Stimulated activated CD8-positive, alpha-beta memory T cell treated with anti-CD3 and anti-CD28 coated beads, Interleukin-12 subunit alpha, Interleukin-12 subunit beta, amount 100 ng/mL, for 24 hours (primary cell): Measurements from ENCODE around the gene SHBG.

Experiments used
- DNase-seq: peaks from one replicate; pipeline ENCODE4 v3.0.0-alpha.2; 2020; ENCODE audit errors: extremely low read depth

The SHBG gene

DNA sequence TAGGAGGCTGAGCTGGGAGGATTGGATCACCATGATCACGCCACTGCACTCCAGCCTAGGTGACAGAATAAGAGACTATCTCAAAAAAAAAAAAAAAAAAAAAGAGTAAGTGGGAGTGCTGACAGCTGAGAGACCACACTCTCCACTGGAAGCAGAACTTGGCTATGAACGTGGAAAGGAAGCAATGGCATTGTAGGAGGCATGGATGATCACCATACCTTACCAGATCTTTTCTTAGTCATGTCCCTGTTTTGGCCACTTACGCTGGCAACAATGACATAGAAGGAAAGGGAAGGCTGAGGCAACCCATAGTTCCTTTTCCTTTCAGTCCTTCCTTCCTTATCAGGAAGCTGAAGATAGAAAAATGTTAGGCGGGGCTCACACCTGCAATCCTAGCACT lies 17.1 kb downstream of the SHBG start:
- DNase-seq: no peak

DNA sequence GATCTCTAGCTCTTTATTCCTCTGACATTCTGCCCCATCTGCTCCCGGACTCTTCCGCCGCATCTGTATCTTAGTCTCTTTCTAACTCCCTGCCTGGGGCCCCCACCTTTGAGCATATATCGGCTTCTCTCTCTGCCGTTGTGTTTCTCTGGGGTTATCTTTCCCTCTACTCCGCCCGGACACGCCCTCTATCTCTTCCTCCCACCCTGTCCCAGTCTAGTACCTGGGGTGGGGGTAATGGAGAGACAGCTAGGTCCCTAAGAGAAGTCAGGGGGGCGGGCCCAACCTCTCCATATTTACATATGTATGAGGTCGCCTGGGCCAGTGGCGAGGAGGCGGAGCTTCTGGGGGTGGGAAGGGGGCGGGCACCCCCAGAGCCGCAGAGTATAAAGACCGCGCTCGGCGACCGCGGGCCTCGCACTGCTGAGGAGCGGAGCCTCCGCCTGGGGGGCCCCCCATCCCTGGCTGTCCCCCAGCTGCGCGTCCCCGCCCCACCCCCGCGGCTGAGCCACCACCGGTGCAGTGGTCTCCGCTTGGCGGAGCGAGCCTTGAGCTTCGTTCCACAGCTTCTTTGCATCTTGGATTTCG lies 20.7 kb downstream of the SHBG start, which contains the start of gene ATP1B2:
Gene ATP1B2, plus strand, starts transcription at position 418 of the 588 bp plus-strand sequence. CDS start 593 bp downstream, outside the sequence.
- peak; percentile 39 for DNase-seq

DNA sequence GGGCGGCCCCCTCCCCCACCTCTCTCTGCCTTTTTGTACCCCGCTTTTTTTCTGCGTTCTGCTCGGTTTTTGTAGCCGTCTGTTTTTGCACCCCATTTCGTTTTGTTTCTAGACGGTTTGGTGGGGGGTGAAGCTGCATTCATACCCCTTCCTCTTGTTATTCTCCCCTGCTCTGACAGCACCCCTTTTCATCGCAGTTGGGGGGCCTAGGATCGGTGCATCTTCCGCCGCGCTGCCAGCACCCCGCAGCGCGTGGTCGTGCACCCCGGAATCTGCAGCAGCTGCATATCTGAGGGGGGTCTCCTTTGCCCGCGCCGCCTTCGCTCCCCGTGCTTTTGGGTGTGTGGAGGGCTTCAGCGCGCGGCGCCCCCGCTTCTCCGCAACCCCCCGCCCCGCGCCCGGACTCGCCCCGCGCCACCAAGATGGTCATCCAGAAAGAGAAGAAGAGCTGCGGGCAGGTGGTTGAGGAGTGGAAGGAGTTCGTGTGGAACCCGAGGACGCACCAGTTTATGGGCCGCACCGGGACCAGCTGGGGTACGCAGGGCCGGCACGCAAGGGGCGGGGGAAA lies 21.2 kb downstream of the SHBG start:
- no peak for DNase-seq

DNA sequence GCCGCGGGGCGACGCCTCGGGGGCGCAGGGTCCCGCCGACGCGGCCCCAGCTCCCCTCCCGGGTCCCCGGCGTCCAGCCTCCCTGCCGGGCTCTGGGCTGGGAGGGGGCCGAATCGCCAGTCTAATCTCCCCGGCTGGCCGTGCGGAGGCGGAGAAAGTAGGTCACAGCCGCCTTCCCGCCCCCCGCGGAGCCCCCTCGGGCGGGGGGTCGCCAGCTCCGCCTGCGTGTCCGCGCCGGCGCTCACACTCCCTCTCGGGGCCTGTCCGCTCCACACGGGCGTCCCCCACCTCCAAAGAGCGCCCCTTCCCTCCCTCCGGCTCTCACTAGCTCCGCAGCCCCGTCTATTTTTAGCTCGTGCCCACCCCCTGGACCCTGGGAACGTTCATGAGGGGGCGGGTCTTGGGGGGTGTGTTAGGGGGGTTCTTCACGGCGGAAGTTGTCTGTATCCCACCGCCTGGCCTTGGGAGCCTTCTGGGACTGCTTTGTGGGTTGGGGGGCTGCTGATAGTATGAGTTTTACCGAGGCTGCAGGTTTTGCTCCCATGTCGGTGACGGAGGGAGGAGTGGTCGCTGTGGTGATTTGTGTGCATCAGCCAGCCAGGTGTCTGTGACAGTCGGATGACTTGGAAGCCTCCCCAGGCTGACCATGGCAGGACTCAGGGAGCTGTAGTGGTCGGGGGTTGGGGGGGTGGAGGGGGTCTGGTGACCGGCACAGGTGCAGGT lies 21.9 kb downstream of the SHBG start:
- DNase-seq: no peak

DNA sequence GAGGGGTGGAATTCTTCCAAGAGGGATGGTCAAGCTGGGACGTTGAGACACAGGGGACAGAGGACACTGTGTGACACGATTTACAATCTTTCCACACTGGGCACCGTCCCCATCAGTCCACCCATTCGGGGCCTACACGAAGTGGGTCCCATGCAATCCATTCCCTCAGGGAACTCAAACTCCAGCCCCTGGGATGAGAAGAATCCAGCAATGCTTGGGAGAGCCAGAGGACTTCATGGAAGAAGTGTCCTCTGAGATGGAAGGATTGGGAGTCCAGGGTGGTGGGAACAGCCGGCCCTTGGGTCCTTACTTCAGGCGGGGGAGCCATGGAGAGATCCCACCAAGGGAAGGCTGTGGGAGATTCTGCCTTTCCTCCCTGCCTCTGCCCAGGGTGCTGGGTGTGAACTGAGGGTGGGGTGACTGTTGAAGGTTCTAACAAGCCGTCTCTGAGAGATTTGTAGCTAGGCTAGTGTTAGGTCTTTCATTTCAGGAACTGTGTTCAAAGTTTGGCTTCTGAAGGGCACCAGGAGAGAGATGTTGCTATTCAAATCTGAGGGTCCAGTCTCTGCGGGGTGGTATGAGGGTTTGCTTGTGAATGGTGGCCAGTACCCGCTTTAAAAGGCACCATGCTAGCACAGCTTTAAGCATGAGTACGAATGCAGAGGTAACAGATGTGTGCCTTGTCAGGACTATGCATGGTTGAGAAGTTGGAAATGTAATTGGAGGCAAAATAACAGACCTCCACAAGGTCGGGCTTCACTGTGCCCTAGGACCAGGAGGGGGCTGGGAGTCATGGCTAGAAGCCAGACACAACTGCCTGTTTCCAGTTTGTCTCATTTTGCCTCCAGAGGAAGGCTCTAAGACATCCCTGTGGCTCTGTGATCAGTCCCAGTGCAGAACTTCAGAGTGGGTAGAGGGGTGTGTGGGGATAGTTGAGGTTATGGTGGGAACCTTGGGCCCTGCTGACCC lies 22.7 kb downstream of the SHBG start:
- no peak for DNase-seq

DNA sequence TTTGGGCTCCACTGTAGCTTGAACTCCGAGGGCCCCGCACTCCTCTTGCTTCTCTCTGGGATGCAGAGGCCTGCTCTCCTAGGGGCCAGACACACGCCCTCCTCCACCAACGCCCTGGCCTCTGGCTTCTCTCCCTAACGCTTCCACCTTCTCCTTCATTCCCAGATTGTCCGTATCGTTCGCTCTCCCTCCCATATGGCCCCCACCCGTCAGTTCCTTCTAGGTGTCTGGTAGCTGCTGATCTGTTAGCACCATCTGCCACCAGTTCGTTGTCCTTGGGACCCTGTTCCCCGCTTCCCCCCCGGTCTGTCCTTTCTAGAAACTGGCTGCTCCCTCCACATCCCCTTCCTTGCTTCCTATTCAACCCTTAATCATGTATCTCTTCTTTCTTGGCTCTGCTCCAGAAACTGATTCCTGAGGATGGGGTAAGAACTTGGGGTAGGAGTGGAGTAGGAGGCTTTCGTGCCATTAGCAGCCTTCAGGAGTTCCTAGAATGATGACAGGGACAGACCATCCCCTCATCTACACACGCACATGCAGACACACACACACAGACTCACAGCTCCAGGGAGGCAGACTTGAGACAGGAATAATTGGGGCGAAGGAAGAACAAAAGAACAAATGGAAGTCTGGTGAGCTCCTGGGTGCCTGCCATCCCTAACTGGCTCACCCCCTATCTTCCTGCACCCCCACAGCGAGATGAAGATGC lies 25.1 kb downstream of the SHBG start:
- no peak for DNase-seq

DNA sequence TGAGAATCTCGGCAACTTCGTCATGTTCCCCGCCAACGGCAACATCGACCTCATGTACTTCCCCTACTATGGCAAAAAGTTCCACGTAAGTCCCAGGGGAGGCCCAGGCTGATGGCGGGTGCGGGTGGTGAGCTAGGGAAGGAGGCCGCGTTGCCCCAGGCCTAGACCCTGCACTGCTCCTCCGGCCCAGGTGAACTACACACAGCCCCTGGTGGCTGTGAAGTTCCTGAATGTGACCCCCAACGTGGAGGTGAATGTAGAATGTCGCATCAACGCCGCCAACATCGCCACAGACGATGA lies 25.6 kb downstream of the SHBG start:
- DNase-seq: no peak

DNA sequence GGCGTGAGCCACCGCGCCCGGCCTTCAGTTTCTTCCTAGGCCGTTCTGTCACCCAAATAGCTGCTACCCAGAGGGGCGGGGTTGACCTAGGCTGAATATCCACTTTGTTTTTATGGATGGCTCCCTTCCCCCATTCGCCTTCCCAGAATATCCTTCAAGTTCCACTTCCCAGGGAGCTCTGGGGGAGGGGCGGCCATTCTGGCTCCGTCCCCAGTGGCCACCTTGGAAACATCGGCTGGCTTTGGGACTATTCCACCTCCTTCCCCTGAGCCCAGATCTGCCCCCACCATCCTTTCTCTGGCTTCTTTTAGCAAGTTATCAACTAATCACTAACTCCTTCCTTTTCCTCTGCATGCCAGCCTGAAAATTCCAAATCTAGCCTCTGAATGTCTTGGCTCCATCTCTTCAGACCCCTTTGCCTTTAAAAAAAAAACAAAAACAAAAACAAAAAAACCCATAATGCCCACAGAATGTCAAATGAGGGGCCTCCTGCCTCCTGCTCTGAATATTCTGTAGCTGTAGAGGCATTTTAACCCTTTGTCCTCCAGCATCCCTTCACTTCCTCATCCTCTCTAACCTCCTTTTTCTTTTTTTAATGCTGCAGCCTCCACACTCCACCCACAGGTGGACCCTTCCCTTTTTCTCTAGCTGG lies 27.1 kb downstream of the SHBG start:
- DNase-seq: no peak

DNA sequence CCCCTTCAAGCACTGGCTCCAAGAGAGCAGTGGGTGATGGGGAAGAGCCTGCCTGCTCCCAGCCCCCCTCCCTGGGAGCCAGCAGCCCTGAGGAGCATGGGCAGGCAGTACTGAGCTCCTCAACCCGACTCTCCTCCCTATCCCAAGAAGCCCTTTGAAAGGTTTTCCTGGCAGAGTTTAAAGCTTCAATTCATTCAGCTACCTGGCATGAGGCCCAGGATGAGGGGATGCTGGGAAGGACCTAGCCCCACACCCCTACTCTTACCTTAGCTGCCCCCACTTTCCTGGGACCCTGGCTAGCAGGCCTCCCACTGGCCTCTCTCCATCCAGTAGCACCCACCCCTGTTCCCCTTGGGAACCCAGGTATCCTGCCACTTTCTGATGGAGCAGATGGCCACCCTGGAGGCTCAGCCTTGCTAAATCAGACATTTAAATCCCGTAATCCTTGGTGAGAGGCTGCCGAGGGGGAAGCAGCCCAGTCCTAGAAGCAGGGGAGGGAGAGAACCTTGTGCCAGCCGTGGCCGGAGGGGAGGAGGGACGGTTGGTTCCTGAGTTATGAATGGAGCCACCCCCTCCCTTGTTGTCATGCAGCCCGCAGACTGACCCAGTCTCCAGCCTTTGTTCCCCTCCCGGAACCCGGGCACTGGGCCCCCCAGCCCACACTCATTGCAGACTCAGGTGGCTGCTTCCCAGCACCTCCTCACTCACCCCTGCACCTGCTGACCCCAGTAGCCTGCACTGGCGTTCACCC lies 37.9 kb downstream of the SHBG start:
- no peak for DNase-seq

DNA sequence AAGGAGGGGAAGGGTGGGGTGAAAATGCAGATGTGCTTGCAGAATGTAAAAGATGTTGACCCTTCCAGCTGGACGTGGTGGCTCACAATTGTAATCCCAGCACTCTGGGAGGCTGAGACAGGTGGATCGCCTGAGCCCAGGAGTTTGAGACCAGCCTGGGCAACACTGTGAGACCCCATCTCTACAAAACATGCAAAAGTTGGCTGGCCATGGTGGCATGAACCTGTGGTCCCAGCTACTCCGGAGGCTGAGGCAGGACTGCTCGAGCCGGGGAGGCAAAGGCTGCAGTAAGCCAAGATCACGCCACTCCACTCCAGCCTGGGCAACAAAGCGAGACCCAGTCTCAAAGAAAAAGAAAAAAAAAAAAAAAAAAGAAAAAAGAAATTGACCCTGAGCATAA lies 38.5 kb downstream of the SHBG start:
- DNase-seq: no peak

DNA sequence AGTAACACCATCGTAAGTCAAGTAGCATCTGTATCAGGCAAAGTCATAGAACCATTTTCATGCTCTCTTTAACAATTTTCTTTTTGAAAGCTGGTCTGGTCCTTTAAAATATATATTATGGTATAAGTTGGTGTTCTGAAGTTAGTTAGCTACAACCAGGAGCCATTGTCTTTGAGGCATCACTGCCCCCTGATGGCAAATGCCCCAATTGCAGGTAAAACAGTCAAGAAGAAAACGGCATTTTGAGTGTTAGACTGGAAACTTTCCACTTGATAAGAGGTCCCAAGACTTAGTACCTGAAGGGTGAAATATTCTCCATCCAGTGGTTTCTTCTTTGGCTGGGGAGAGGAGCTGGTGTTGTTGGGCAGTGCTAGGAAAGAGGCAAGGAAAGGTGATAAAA lies 43.3 kb downstream of the SHBG start:
- no peak for DNase-seq

DNA sequence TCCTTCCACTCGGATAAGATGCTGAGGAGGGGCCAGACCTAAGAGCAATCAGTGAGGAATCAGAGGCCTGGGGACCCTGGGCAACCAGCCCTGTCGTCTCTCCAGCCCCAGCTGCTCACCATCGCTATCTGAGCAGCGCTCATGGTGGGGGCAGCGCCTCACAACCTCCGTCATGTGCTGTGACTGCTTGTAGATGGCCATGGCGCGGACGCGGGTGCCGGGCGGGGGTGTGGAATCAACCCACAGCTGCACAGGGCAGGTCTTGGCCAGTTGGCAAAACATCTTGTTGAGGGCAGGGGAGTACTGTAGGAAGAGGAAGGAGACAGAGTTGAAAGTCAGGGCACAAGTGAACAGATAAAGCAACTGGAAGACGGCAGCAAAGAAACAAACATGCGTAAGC lies 45.0 kb downstream of the SHBG start:
- DNase-seq: no peak

DNA sequence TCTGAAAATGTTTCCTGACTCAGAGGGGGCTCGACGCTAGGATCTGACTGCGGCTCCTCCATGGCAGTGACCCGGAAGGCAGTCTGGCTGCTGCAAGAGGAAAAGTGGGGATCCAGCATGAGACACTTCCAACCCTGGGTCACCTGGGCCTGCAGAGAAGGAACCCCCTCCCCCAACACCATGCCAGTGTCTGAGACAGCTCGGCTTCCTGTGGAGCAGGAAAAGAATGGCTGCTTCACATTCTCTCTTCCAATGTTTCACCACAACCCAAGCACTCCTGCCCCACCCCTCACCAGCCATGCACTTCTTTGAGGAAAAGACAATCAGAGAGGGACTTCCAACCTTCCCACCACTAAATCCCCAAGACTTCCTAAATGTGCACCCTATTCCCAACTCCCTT lies 46.6 kb downstream of the SHBG start:
- DNase-seq: no peak

DNA sequence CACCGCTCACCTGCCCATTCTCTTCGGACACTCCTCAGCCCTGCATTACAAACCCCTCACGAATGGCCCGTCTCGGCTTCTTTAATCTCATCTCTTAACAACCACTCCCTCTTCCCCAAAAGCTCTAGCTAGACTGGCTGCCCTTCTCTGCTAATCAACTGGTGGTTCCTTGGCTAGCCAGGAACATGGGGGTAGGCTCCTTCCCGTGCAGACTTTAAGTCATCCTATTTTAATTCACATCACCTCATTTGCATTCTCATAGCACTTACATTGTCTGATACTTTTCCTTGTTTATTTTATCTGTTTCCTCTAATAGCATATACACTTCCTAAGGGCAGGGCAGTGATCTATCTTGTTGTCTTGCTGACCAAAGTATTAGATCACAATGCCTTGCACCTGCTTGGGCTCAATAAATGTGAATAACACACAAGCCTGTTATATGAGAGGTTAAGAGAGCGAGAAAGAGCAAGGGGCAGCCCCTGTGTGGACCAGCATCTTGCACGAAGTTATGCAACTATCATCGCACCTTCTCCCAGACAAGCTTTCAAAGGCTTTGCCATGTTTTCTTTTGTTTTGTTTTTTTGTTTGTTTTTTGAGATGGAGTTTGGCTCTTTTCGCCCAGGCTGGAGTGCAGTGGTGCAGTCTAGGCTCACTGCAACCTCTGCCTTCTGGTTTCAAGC lies 47.6 kb downstream of the SHBG start:
- no peak for DNase-seq
